Heart right ventricle (tissue), 16 donors: ENCODE measurements around the gene ARAP1. TPM values are rescaled to one million over a fixed set of nuclear protein-coding genes. Genes with fewer than 3 reads are reported as not detected.
"Not testable (repeated sequence)": the region's sequence is repeated elsewhere in the genome, so short reads cannot be mapped to it uniquely, and the experiment has no call there.

ENCODE experiments used
- ATAC-seq, 8 donors: fragments of 200-7000 bp; cut with Tn5 transposase; one replicate each; pipeline ENCODE4 v1.9.1; 2020; ENCODE audit warnings: mild to moderate bottlenecking in 8 of 8, moderate library complexity in 8 of 8, moderate number of reproducible peaks in 1 of 8
- DNase-seq, 2 donors: peaks; one replicate each; pipeline ENCODE4 v3.0.0-alpha.2; 2020
- H3K27ac ChIP-seq, 10 donors: fragments of 200-600 bp; sonication (generic) in 2 of 10; one replicate each; pipeline versions ENCODE4 v1.5.0 to v1.8.0; 2020 to 2022; ENCODE audit warnings: mild to moderate bottlenecking in 3 of 10
- H3K27me3 ChIP-seq, 7 donors: fragments of 200-600 bp; one replicate each; pipeline ENCODE4 v1.8.0; 2021 to 2022; ENCODE audit warnings: mild to moderate bottlenecking in 2 of 7
- H3K36me3 ChIP-seq, 9 donors: fragments of 200-600 bp; sonication (generic) in 1 of 9; one replicate each; pipeline versions ENCODE4 v1.5.0 to v1.8.0; 2020 to 2022; ENCODE audit warnings: mild to moderate bottlenecking in 2 of 9
- H3K4me1 ChIP-seq, 9 donors: fragments of 200-600 bp; sonication (generic) in 1 of 9; one replicate each; pipeline versions ENCODE4 v1.5.0 to v1.8.0; 2020 to 2022; ENCODE audit warnings: mild to moderate bottlenecking in 4 of 9
- H3K4me3 ChIP-seq, 10 donors: fragments of 200-600 bp; sonication (generic) in 2 of 10; one replicate each; pipeline versions ENCODE4 v1.5.0 to v1.8.0; 2020 to 2022; ENCODE audit warnings: mild to moderate bottlenecking in 7 of 10, moderate library complexity in 2 of 10
- H3K9me3 ChIP-seq, 11 donors: fragments of 200-600 bp in 10 of 11; sonication (generic) in 2 of 11; one replicate each; pipeline versions ENCODE4 v1.5.0 to v1.8.0; 2013 to 2022; ENCODE audit warnings: mild to moderate bottlenecking in 2 of 11, control low read depth in 1 of 11, moderate library complexity in 1 of 11
- CTCF ChIP-seq, 9 donors: fragments of 200-600 bp; sonication (generic) in 2 of 9; IDR thresholded peaks; one replicate each; pipeline versions ENCODE4 v1.5.0 to v1.8.0; 2021 to 2022; ENCODE audit warnings: antibody characterized with exemption in 9 of 9, mild to moderate bottlenecking in 5 of 9, moderate library complexity in 1 of 9
- WGBS, 2 donors: extraction: QIAGEN DNeasy Blood & Tissue Kit; methylation state at CpG; one replicate each; pipeline ENCODE4 v1.1.7; 2013; ENCODE audit warnings: inconsistent platforms in 1 of 2; 5-methylcytosine and 5-hydroxymethylcytosine counted together
- intact Hi-C, 10 donors: fragments of 100-400 bp; cut with DNase I; formaldehyde crosslinking; loops; one replicate each; pipeline versions ENCODE4 v1.11.1 to v1.14.2; 2022
- polyA plus RNA-seq, 2 donors: library from polyadenylated mRNA; stranded (reverse); fragments of 200-250 nt; gene quantifications; one replicate each; pipeline ENCODE4 v1.2.3, GENCODE V29; 2013
- total RNA-seq, 10 donors: library from RNA; stranded (reverse); fragmentation: NEBNext Ultra II Directional in 3 of 10; extraction: Animal tissue kit (Norgen Biotek cat#: 25700) in 3 of 10; gene quantifications; one replicate each; pipeline versions ENCODE4 v1.2.1 to v1.2.4, GENCODE V29; 2021 to 2023
- donor health status: Arrhythmogenic right ventricular cardiomyopathy.
- donor health status: ischemic (EF 13 %, LVEDD 7.1; RV severe dilation, severe dysfunction).
- donor health status: healthy with polysubstance abuse.
- donor health status: DM: no; HTN: yes; CAD: no.
- donor health status: DM: no; HTN: no; CAD: no.
- donor health status: ischemic (EF 25% LVEDD 6.9; RV normal size, moderate dysfunction).
- donor health status: ischemic (EF 25% LVEDD 5.7; RV mildly dilated, moderate dysfunction).
- donor health status: healthy.
- donor health status: DM: yes; HTN: yes; CAD: no.
- donor health status: Ischemic cardiomyopathy.
- donor health status: ischemic (EF 35%, LVEDD 5.7; RV mildly dilated, moderate dysfunction).
- donor health status: nonischemic (EF 11% LVEDD 7.7; RV severe dilation, severe dysfunction).
- donor health status: DM: yes; HTN: yes; CAD: no.
- donor health status: PGD.
- donor health status: ischemic (EF 29% LVEDD 5.4; RV normal size, mild dysfunction).
- donor health status: nonischemic (EF 23%, LVEDD 6.1; RV moderate dilation, normal function).

ARAP1 gene
- total and polyA plus RNA-seq, 12 donors = 30.4 to 68.3 (median 40.8) TPM

GRCh38 chr11:72793425-72794367, 41.5 kb upstream of the ARAP1 start, which contains the start of gene STARD10:
Gene STARD10 (minus strand): TSS chr11:72794047. CDS start chr11:72781181, 12,866 bp downstream.
- ATAC-seq (peak; percentile 95 to 98 (median 97)), DNase-seq (peak; percentile 96 to 97)
- no peaks in the 10 kb centered on the region for H3K36me3 ChIP-seq
- intact Hi-C loops = loop anchor here in 9 of 10 donors (1.0 to 10.0 kb wide), 7 partner anchors 66 to 209 kb away; no protein-coding TSS in a partner anchor
- H3K4me1 ChIP-seq = peaks cover 7 to 37% (median 34%) of the 10 kb centered on the region in 9 donors
- peak within 1 kb of the TSS; percentile 83 to 96 (median 90) for H3K27ac ChIP-seq
- 1% methylated on average over 55 of the region's 55 CpGs for WGBS, 2 donors
- peak within 1 kb of the TSS; percentile 51 to 78 (median 68) for H3K4me3 ChIP-seq
- no peaks in the 10 kb centered on the region for H3K27me3 ChIP-seq
- H3K9me3 ChIP-seq = no peaks in the 10 kb centered on the region
- TF ChIP-seq CTCF (IDR thresholded peaks at IDR 0.05) = peak; percentile 94 to 100 (median 98)

- H3K9me3 ChIP-seq = no peaks in the 10 kb centered on the region
- H3K4me3 ChIP-seq = peak overlapping the region in 7 of 10 donors; percentile 60 to 78 (median 69)
- peak overlapping the region; percentile 83 to 96 (median 90) for H3K27ac ChIP-seq
- WGBS, 2 donors = 79 to 81% methylated on average over 2 of the region's 2 CpGs
- no peak for TF ChIP-seq CTCF (IDR thresholded peaks at IDR 0.05)
- no peak for DNase-seq
- H3K27me3 ChIP-seq = no peaks in the 10 kb centered on the region
- intact Hi-C loops = loop anchor here in 8 of 10 donors (1.0 to 10.0 kb wide), 6 partner anchors 66 to 208 kb away; no protein-coding TSS in a partner anchor
- no peaks in the 10 kb centered on the region for H3K36me3 ChIP-seq
- H3K4me1 ChIP-seq = peaks cover 7 to 44% (median 35%) of the 10 kb centered on the region in 9 donors
- no peak for ATAC-seq
Observed at GRCh38 chr11:72793076-72793424, 40.8 kb upstream of the ARAP1 start.

- H3K9me3 ChIP-seq = no peaks in the 10 kb centered on the region
- TF ChIP-seq CTCF (IDR thresholded peaks at IDR 0.05) = no peak
- ATAC-seq (no peak), DNase-seq (no peak)
- no peaks in the 10 kb centered on the region for H3K27me3 ChIP-seq
- no peak overlapping the region for H3K4me3 ChIP-seq
- H3K4me1 ChIP-seq = peaks cover 7 to 49% (median 35%) of the 10 kb centered on the region in 9 donors
- H3K27ac ChIP-seq = peak overlapping the region in 9 of 10 donors; percentile 83 to 96 (median 90)
- no peaks in the 10 kb centered on the region for H3K36me3 ChIP-seq
- intact Hi-C loops = loop anchor here in 8 of 10 donors (1.0 to 10.0 kb wide), 6 partner anchors 65 to 208 kb away; no protein-coding TSS in a partner anchor
- 96 to 97% methylated on average over 3 of the region's 3 CpGs for WGBS, 2 donors
Observed at GRCh38 chr11:72792437-72793021, 40.3 kb upstream of the ARAP1 start.

GRCh38 chr11:72791228-72791627, 39.0 kb upstream of the ARAP1 start:
- H3K4me3 ChIP-seq, H3K27ac ChIP-seq, ATAC-seq: not testable (repeated sequence)

More at GRCh38 chr11:72791228-72791627, 39.0 kb upstream of the ARAP1 start:
- H3K27me3 ChIP-seq, H3K36me3 ChIP-seq, H3K9me3 ChIP-seq, DNase-seq: not testable (repeated sequence)
- H3K4me1 ChIP-seq = peaks cover 7 to 60% (median 35%) of the 10 kb centered on the region in 9 donors
- intact Hi-C loops = loop anchor here in 4 of 10 donors (5.0 to 10.0 kb wide), 3 partner anchors 64 to 206 kb away; no protein-coding TSS in a partner anchor
- 91 to 92% methylated on average over 7 of the region's 7 CpGs for WGBS, 2 donors
